HepG2 (cell line): ENCODE data around the gene WNT4. TPM values are rescaled to one million over a fixed set of nuclear protein-coding genes. Genes with fewer than 3 reads are reported as not detected.

Experiments
- ATRX ChIP-seq: sonication (generic); formaldehyde crosslinking; IDR thresholded peaks from 2 replicates; pipeline ENCODE4 v1.4.0; 2020; ENCODE audit warnings: missing genetic modification reagents, borderline replicate concordance
- MED1 ChIP-seq: sonication (generic); formaldehyde crosslinking; IDR thresholded peaks from 2 replicates; pipeline ENCODE4 v1.4.0; 2020; ENCODE audit warnings: missing genetic modification reagents
- SRSF9 ChIP-seq: fragments of 200-400 bp; formaldehyde crosslinking; IDR thresholded peaks from 2 replicates; pipeline ENCODE4 v1.6.1; 2018; ENCODE audit warnings: borderline replicate concordance, mild to moderate bottlenecking, low read depth, low read length; ENCODE audit not compliant: insufficient read depth, poor library complexity, severe bottlenecking
- ZFYVE20 ChIP-seq: sonication (generic); formaldehyde crosslinking; IDR thresholded peaks from 2 replicates; pipeline ENCODE4 v1.8.0; 2023; ENCODE audit warnings: low read depth, mild to moderate bottlenecking, moderate library complexity, missing genetic modification reagents, borderline replicate concordance
- ZNF17 ChIP-seq: sonication (generic); formaldehyde crosslinking; IDR thresholded peaks from 2 replicates; pipeline ENCODE4 v1.5.0; 2020; ENCODE audit warnings: mild to moderate bottlenecking, missing genetic modification reagents
- ZNF646 ChIP-seq: sonication (generic); formaldehyde crosslinking; IDR thresholded peaks from 2 replicates; pipeline ENCODE4 v1.9.0; 2021; ENCODE audit warnings: mild to moderate bottlenecking, missing genetic modification reagents
- polyA plus RNA-seq, 8 experiments: library from polyadenylated mRNA; depleted of rRNA in 3 of 8; stranded (reverse) in 7 of 8; unstranded in 1 of 8; fragments of >200 nt; fragmentation: Illumina TruSeq in 4 of 8; extraction: Trizol in 4 of 8; gene quantifications; 2 replicates each; pipeline versions ENCODE4 v1.2.1 to v1.2.3, GENCODE V29; 2011 to 2016; ENCODE audit warnings: low read depth in 4 of 8, missing spikeins in 1 of 8, mixed read lengths in 1 of 8; ENCODE audit not compliant: insufficient read depth in 1 of 8
- total RNA-seq, 5 experiments: library from RNA; depleted of rRNA; stranded (reverse); fragments of >200 nt; fragmentation: Illumina TruSeq; extraction: Trizol; gene quantifications; 2 replicates each; pipeline ENCODE4 v1.2.3, GENCODE V29; 2016; ENCODE audit warnings: low read depth in 1 of 5
- TF ChIP-seq, protein P1 (sequence below), 2 experiments: sonication (generic) in 1 of 2; formaldehyde crosslinking in 1 of 2; IDR thresholded peaks; 2 replicates each; pipeline versions ENCODE4 v1.5.1 to v1.6.1; 2011 to 2020; ENCODE audit warnings: borderline replicate concordance in 1 of 2, low read depth in 1 of 2, low read length in 1 of 2, mild to moderate bottlenecking in 1 of 2, missing genetic modification reagents in 1 of 2, moderate library complexity in 1 of 2

WNT4 gene
- total and polyA plus RNA-seq, 2 of the 13 experiments (the other 11 are each of a cell fraction or from before 2014, with no cell fraction given) = not detected

- TF ChIP-seq ZNF646 (CRISPR knock-in tag) (no peak), SRSF9 (no peak), ZNF17 (CRISPR knock-in tag) (no peak), ZFYVE20 (no peak), ATRX (no peak), MED1 (CRISPR knock-in tag) (no peak)
- TF ChIP-seq, protein P1, sequence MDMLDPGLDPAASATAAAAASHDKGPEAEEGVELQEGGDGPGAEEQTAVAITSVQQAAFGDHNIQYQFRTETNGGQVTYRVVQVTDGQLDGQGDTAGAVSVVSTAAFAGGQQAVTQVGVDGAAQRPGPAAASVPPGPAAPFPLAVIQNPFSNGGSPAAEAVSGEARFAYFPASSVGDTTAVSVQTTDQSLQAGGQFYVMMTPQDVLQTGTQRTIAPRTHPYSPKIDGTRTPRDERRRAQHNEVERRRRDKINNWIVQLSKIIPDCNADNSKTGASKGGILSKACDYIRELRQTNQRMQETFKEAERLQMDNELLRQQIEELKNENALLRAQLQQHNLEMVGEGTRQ (IDR thresholded peaks at IDR 0.05; ENCODE audit: low read depth, low read length) = no peak
- TF ChIP-seq, protein P1 (CRISPR knock-in tag; IDR thresholded peaks at IDR 0.05; ENCODE audit: borderline replicate concordance) = no peak
- TF ChIP-seq, all 625 proteins: peak for 0
Observed at GRCh38 chr1:22107126-22107525, 35.8 kb downstream of the WNT4 start (continued).
